Activated T-cell treated with anti-CD3 and anti-CD28 coated beads for 1 hour (primary cell): ENCODE results near the gene AWAT1.
"Not testable (repeated sequence)": the region's sequence is repeated elsewhere in the genome, so short reads cannot be mapped to it uniquely, and the experiment has no call there.

Experiments used
- DNase-seq: peaks from one replicate; pipeline ENCODE4 v3.0.0-alpha.2; 2020; ENCODE audit warnings: low read depth

Gene AWAT1

DNA sequence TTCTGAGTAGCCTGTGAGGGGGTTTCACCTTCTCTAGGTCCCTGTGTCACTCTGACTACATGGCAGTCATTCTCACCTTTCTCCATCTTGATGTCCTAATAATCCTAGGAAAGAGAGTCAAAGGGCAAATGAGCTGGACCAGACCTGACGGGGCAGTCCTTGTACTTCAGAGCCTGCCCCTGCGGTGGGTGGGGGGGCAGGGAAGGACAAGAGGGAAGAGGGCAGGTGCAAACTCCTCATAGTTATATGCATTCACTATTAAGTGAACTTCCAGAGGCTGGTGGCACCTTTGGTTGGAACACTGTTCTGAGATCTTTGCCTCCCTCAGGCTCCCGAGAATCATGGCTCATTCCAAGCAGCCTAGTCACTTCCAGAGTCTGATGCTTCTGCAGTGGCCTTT lies at the start of gene AWAT1:
AWAT1 (plus strand) TSS at position 301 of the 400 bp plus-strand sequence; CDS start at position 342, 41 bp downstream.
- no peak for DNase-seq

DNA sequence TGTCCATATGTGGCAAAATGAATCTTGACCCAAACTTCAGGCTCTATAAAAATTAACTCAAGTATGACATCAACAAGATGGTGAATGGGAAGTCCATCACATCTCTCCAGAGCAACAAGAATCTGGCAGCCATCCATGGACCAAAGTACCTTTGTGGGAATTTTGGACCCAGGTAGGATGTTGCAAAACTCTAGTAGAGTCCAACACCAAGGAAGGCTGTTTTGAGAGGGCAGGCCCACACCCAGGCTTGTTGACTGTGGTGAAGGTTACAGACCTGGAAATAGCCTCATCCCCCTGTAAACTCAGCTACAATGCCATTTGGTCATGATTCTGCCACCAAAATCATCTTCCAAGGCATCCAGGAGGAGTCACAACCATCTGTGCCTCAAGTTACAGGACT lies 44.2 kb upstream of the AWAT1 start:
- no peak for DNase-seq

DNA sequence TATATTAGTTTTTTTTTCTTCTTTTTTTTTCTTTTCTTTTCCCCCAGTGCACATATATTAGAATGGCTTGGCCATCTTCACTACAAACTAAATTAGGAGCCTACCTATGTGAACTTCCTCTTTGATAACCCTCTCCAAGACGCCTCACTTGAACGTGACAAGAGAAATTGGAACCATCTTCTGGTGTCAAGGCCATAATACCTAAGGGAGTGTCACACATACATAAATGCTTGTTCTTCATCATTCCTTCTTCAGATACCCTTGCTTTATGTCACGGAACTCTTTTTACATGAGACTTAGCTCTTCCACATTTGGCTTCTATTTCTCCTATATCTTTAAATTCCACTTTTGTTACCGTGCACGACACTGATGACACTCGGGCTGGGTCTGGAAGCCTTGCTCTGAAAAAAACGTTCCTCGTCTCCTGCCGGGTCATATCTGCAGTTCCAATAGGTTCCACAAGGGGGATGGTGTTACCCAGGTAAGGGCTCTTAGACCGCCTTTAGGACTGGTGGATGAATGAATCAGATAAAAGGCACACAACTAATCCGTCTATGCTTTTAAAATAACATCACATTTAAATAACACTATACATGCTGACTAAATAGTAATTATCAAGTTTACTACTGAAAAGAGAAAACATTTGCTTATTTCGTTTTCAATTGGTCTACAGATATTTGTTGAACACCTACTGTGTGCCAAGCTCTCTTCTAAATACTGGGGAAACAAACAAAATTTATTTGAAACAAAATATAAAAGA lies 37.3 kb upstream of the AWAT1 start:
- DNase-seq: peak; percentile 40

DNA sequence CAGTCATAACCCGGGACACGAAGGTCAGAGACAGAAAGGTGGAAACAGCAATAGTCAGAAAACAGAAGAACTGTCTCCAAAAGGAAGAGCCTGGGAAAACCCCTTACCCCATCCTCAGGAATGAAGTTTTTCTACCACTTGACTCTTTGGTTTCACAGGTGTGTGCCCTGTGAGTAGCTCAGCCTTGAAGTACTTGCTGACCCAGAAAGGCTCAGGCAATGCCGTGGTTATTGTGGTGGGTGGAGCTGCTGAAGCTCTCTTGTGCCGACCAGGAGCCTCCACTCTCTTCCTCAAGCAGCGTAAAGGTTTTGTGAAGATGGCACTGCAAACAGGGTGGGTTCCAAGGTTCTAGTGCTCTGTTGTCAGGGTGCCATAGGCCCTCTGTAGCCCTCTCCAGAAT lies 32.7 kb upstream of the AWAT1 start:
- no peak for DNase-seq

DNA sequence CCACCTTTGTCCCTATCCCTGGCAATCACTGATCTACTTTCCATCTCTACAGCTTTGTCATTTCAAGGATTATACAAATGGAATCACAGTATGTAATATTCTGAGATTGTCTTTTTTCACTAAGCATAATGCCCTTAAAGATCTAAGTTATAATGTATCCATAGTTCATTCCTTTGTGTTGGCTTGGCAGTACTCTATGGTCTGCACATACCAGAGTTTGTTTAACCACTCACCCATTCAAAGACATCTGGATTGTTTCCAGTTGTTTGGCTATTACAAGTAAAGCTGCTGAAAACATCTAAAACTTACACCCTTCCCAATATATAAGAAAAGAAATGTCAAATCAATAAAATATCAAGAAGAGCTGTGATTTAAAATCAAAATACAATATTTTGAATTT lies 26.0 kb upstream of the AWAT1 start:
- DNase-seq: no peak

DNA sequence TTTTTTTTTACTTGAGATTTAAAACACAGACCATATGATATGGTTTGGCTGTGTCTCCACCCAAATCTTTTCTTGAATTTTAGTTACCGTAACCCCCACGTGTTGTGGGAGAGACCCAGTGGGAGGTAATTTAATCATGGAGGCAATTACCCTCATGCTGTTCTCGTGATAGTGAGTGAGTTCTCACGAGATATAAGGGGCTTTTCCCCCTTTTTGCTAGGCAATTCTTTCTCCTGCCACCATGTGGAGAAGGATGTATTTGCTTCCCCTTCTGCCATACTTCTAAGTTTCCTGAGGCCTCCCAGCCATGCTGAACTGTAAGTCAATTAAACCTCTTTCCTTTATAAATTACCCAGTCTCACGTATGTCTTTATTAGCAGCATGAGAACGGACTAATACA lies 24.9 kb upstream of the AWAT1 start:
- not testable (repeated sequence) for DNase-seq

GRCh38 chrX:70219938-70220764 lies 14.3 kb upstream of the AWAT1 start:
- DNase-seq: no peak

DNA sequence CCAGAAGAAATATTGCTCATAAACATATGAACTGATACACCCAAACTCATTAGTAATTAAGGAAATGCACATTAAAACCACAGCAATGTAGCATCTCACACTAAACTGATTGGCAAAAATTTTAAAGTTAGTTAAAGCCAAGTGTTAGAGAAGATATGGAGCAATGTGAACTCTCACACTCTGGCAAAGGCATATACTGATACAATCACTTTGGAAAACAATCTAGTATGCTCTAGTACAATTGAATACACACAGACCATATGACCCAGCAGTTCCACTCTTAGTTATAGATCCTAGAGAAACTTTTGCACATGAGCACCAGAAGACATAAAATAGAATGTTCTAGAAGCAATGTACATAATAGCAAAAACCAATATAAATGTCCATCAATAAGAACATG lies 8.4 kb upstream of the AWAT1 start:
- DNase-seq: no peak

DNA sequence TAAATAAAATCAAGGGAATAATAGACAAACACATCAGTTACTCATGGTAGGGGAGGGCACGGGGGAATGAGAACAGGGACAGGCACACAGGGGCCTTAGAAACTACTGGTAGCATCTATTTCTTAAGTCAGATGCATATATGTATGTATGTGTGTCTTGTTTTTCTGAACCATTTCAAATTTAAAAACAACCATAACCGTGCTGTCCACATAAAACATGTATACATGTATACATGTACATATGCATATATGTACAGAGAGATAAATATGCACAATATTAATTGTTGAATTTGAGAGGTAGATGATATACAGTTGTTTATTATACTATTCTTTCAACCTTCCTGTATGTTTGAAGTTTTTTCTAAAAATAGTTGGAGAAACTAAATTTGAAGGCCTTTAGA lies 7.8 kb upstream of the AWAT1 start:
- DNase-seq: no peak

DNA sequence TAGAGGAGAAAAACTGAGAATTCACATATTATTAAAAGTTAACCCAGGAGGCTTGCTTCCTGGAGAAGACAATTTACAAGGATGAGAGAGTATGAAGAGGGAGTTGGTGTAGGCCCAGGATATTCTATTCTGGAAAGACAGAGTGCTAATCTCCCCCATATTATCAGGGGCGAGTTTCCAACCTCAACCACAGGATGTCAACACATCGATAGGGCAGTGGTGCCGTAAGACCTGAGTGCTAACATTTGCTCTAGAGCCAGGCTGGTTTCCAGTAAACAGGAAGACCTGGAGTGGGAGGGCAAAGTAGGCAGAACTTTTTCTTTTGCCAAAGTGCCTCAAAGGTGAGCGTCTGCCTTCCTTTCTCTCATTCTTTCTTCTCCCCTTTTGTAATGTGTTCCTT lies 2.8 kb upstream of the AWAT1 start:
- DNase-seq: no peak

- no peak for DNase-seq
These were observed 6.3 kb downstream of the AWAT1 start for GRCh38 chrX:70240751-70241150.

GRCh38 chrX:70241501-70241900 lies 7.0 kb downstream of the AWAT1 start:
- DNase-seq: no peak

- DNase-seq: not testable (repeated sequence)
These were observed 9.1 kb downstream of the AWAT1 start for GRCh38 chrX:70243601-70244000.

GRCh38 chrX:70244881-70245280 lies 10.4 kb downstream of the AWAT1 start:
- no peak for DNase-seq

DNA sequence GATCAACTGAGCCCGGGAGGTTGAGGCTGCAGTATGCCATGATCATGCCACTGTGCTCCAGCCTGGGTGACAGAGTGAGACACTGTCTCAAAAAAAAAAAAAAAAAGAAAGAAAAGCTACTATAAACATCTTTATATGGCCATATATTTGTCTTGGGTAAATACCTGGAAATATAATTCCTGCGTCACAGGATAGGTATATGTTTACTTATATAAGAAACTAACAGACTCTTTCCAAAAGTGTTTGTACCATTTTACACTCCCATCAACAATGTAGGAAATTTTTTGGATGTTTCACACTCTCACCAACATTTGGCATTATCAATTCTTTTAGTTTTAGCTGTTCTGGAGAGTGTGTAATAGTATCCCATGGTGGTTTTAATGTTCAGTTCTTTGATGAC lies 12.8 kb downstream of the AWAT1 start:
- no peak for DNase-seq

DNA sequence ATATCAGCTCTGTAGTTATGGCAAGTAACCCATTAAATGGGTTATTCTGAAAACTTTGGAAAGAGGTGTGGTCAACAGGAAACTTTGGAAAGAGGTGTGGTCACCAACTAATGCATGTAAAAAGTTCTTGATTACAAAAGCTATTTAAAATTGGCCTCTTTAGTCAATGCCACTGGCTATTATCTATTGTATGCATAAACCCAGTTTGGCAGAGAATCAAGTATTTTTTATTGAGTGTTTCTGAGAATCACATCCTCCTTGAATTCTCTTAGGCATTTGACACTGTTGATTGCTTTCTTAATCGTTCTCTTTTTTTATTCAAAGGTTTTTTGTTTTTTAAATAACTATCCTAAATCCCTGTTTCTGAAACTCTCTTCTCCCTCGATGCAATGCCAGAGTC lies 18.0 kb downstream of the AWAT1 start:
- DNase-seq: no peak

- no peak for DNase-seq
These were observed 19.1 kb downstream of the AWAT1 start for GRCh38 chrX:70253377-70254062.

GRCh38 chrX:70254063-70254400 lies 19.6 kb downstream of the AWAT1 start:
- no peak for DNase-seq

- no peak for DNase-seq
These were observed 20.5 kb downstream of the AWAT1 start for GRCh38 chrX:70254909-70255308.

- DNase-seq: no peak
These were observed 21.0 kb downstream of the AWAT1 start for GRCh38 chrX:70255452-70255851.

GRCh38 chrX:70257423-70258288 lies 23.2 kb downstream of the AWAT1 start:
- DNase-seq: no peak

DNA sequence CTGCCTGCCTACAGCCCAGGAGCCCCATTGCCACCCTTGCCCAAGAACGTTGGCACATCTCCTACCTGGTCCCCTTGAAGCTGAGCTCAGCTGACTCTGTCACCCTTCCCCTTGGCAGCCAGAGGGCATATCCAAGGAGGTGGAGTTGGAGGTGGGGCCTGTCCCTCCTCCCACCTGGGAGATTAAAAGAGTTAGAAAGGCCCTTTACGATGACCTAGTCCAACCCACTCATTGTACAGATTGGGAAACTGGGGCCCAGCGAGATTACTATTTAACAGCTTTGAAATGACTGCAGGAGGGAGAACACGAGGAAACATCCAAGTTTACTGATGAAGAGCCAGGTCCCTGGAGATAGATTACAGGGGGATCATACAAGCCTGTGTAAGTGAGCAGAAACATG lies 25.6 kb downstream of the AWAT1 start, which contains the start of gene P2RY4:
P2RY4 (minus strand) TSS at position 101 of the 400 bp plus-strand sequence. CDS start 580 bp downstream, outside the sequence.
- DNase-seq: no peak
